PC-3 (cell line): ENCODE results near the gene N4BP3. TPM values are rescaled to one million over a fixed set of nuclear protein-coding genes. Genes with fewer than 3 reads are reported as not detected.

Experiments used
- ATAC-seq: fragments of 200-7000 bp; cut with Tn5 transposase; 2 replicates; pipeline ENCODE4 v1.9.1; 2020; ENCODE audit warnings: mild to moderate bottlenecking, moderate library complexity
- BruUV-seq: library from RNA; stranded (reverse); fragments of 400-500 nt; replicated peaks from 2 replicates; lab custom pipeline; 2021; lab: Mats Ljungman, UMichigan
- CTCF ChIA-PET: fragments of 300-600 bp; sonication (Branson Sonifier 250); formaldehyde crosslinking; loops from one replicate; lab custom pipeline; 2022; ENCODE audit warnings: antibody characterized with exemption; lab: Charles Lee
- POLR2A ChIA-PET: fragments of 300-600 bp; sonication (Branson Sonifier 250); formaldehyde crosslinking; loops from one replicate; lab custom pipeline; 2022; ENCODE audit warnings: antibody characterized with exemption; ENCODE audit not compliant: unreplicated experiment; lab: Charles Lee
- DNase-seq: peaks from one replicate; pipeline ENCODE4 v3.0.0-alpha.2; 2015
- H2AFZ ChIP-seq: fragments of 300-600 bp; sonication (generic); 2 replicates; pipeline ENCODE4 v1.6.0; 2016; ENCODE audit warnings: antibody characterized with exemption, low read length
- H3F3A ChIP-seq: fragments of 300-600 bp; sonication (generic); one replicate; pipeline ENCODE4 v1.6.0; 2017; ENCODE audit warnings: antibody characterized with exemption, low read length, control low read depth, mild to moderate bottlenecking; ENCODE audit not compliant: unreplicated experiment
- H3K27ac ChIP-seq: fragments of 300-600 bp; sonication (generic); 2 replicates; pipeline ENCODE4 v1.5.1; 2016; ENCODE audit warnings: mild to moderate bottlenecking, low read length
- H3K27me3 ChIP-seq: fragments of 300-600 bp; sonication (generic); 2 replicates; pipeline ENCODE4 v1.6.1; 2016; ENCODE audit warnings: low read length, mixed read lengths
- H3K36me3 ChIP-seq: fragments of 300-600 bp; sonication (generic); 2 replicates; pipeline ENCODE4 v1.6.1; 2016; ENCODE audit warnings: low read depth, mixed run types, low read length, mixed read lengths
- H3K4me1 ChIP-seq: fragments of 300-600 bp; sonication (generic); 2 replicates; pipeline ENCODE4 v1.5.1; 2016; ENCODE audit warnings: low read length; ENCODE audit not compliant: insufficient read depth
- H3K4me2 ChIP-seq: fragments of 300-600 bp; sonication (generic); 2 replicates; pipeline ENCODE4 v1.6.0; 2016; ENCODE audit warnings: low read length
- H3K4me3 ChIP-seq: fragments of 300-600 bp; sonication (generic); 2 replicates; pipeline ENCODE4 v1.5.1; 2016; ENCODE audit warnings: mild to moderate bottlenecking, low read length, mixed read lengths
- H3K79me2 ChIP-seq: fragments of 300-600 bp; sonication (generic); 2 replicates; pipeline ENCODE4 v1.6.1; 2017; ENCODE audit warnings: low read length, mixed read lengths
- H3K9ac ChIP-seq: fragments of 300-600 bp; sonication (generic); 2 replicates; pipeline ENCODE4 v1.6.0; 2016; ENCODE audit warnings: mild to moderate bottlenecking, low read length
- H3K9me2 ChIP-seq: fragments of 300-600 bp; sonication (generic); replicated peaks from 2 replicates; pipeline ENCODE4 v1.6.1; 2016; ENCODE audit warnings: mixed run types, low read length, mixed read lengths
- H3K9me3 ChIP-seq: fragments of 300-600 bp; sonication (generic); 2 replicates; pipeline ENCODE4 v1.6.1; 2016; ENCODE audit warnings: low read length, mixed read lengths
- H4K20me1 ChIP-seq: fragments of 300-600 bp; sonication (generic); 2 replicates; pipeline ENCODE4 v1.6.1; 2016; ENCODE audit warnings: low read length, mixed read lengths
- EZH2 ChIP-seq: fragments of 300-600 bp; sonication (generic); IDR thresholded peaks from one replicate; pipeline ENCODE4 v1.6.1; 2017; ENCODE audit warnings: antibody characterized with exemption, mild to moderate bottlenecking, low read length; ENCODE audit not compliant: unreplicated experiment
- EZH2phosphoT487 ChIP-seq: fragments of 300-600 bp; sonication (generic); IDR thresholded peaks from 2 replicates; pipeline ENCODE4 v1.6.1; 2018; ENCODE audit warnings: mild to moderate bottlenecking, antibody characterized with exemption, low read length, borderline replicate concordance
- intact Hi-C: fragments of 100-400 bp; cut with micrococcal nuclease; formaldehyde crosslinking; loops from 2 replicates; pipeline ENCODE4 v1.9.0; 2023
- total RNA-seq: library from RNA; depleted of rRNA; stranded (reverse); fragments of >200 nt; gene quantifications from 2 replicates; pipeline ENCODE4 v1.2.3, GENCODE V29; 2014
- TF ChIP-seq, protein P1 (sequence below): fragments of 300-600 bp; sonication (generic); conservative IDR thresholded peaks from 2 replicates; pipeline ENCODE4 v1.5.1; 2017; ENCODE audit warnings: antibody characterized with exemption, low read depth, mild to moderate bottlenecking, low read length

N4BP3 gene
- total RNA-seq, 1 experiment from 2014 or later, result 0.36 TPM

DNA sequence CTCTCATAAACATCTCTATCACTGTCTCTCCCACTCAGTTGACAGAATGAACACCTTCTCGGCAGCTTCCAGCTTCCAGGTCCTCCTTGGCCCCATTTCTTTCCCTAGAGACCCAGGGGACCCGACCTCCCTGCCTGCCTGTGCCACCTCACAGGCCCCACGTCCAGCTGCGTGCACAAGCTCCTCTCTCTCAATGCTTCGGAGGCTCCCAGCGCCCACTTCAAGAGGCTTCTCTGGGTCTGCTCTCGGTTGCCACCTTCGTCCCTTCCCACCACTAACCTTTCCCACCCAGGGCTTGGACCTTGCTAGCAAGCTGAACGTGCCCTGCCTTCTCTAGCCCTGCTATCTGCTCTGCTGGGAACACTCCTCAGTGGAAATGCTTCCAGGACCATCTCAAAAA, 2.8 kb upstream of the N4BP3 start:
- Histone ChIP-seq H3K9me2 (no peaks in the 10 kb centered on the region), H3K9ac (no peak overlapping the region), H3K36me3 (no peaks in the 10 kb centered on the region), H3K4me3 (no peak overlapping the region), H3K27ac (no peak overlapping the region), H3K4me1 (peaks cover 13% of the 10 kb centered on the region; the same call in 1 of the 2 replicates), H3K4me2 (no peak overlapping the region), H3K9me3 (no peaks in the 10 kb centered on the region), H4K20me1 (no peaks in the 10 kb centered on the region), H2AFZ (no peak overlapping the region), H3F3A (no peaks in the 10 kb centered on the region), H3K27me3 (peaks cover 36% of the 10 kb centered on the region), H3K79me2 (no peaks in the 10 kb centered on the region)
- BruUV-seq, result no TSS peak
- TF ChIP-seq EZH2, result no peak
- TF ChIP-seq, protein P1, sequence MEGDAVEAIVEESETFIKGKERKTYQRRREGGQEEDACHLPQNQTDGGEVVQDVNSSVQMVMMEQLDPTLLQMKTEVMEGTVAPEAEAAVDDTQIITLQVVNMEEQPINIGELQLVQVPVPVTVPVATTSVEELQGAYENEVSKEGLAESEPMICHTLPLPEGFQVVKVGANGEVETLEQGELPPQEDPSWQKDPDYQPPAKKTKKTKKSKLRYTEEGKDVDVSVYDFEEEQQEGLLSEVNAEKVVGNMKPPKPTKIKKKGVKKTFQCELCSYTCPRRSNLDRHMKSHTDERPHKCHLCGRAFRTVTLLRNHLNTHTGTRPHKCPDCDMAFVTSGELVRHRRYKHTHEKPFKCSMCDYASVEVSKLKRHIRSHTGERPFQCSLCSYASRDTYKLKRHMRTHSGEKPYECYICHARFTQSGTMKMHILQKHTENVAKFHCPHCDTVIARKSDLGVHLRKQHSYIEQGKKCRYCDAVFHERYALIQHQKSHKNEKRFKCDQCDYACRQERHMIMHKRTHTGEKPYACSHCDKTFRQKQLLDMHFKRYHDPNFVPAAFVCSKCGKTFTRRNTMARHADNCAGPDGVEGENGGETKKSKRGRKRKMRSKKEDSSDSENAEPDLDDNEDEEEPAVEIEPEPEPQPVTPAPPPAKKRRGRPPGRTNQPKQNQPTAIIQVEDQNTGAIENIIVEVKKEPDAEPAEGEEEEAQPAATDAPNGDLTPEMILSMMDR, result no peak
- no peak for TF ChIP-seq EZH2phosphoT487
- DNase-seq, result no peak
- no peak for ATAC-seq
- POLR2A ChIA-PET, result no interaction called here
- intact Hi-C loops, result no loop called here
- CTCF ChIA-PET, result no interaction called here

DNA sequence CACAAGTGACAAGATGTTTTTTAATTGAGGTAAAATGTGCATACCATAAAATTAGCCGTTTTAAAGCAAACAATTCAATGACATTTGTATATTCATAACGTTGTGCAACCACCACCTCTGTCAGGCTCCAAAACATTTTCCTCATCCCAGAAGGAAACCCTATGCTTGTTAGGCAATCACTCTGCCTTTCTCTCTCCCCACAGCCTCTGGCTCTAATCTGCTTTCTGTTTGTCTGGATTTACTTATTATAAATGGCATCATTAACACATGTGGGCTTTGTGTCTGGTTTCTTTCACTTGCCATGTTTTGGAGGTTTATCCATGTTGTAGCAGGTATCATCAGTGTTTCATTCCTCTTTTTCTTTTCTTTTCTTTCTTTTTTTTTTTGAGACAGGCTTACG, 1.4 kb upstream of the N4BP3 start:
- intact Hi-C loops, result no loop called here
- Histone ChIP-seq H2AFZ (no peak overlapping the region), H3K79me2 (no peaks in the 10 kb centered on the region), H3K27ac (no peak overlapping the region), H3F3A (no peaks in the 10 kb centered on the region), H3K9me2 (no peaks in the 10 kb centered on the region), H3K4me3 (no peak overlapping the region), H3K36me3 (no peaks in the 10 kb centered on the region), H3K4me1 (peaks cover 13% of the 10 kb centered on the region; the same call in 1 of the 2 replicates), H3K27me3 (peaks cover 50% of the 10 kb centered on the region), H3K9me3 (no peaks in the 10 kb centered on the region), H3K9ac (no peak overlapping the region), H4K20me1 (no peaks in the 10 kb centered on the region), H3K4me2 (no peak overlapping the region)
- POLR2A ChIA-PET, result no interaction called here
- CTCF ChIA-PET, result no interaction called here
- TF ChIP-seq EZH2 (no peak), EZH2phosphoT487 (no peak)
- TF ChIP-seq, protein P1, result no peak
- DNase-seq, result no peak
- ATAC-seq, result no peak
- BruUV-seq, result no TSS peak

DNA sequence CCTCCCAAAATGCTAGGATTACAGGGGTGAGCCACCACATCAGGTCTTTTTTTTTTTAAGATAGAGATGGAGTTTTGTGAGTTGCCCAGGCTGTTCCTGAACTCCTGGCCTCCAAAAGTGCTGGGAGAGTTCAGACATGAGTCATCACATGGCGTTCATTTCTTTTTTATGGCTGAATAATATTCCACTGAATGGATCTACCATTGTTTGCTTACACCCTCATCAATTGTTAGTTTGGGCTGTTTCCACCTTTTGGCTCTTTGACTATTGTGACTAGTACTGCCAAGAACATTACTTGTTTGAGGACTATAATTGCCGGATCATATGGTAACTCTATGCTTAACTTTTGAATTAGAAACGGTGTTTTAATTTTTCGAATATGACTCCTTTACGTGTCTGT, 787 bp upstream of the N4BP3 start:
- H3F3A ChIP-seq, result no peaks in the 10 kb centered on the region
- ATAC-seq (no peak), DNase-seq (no peak)
- H3K9ac ChIP-seq, result no peak overlapping the region
- H2AFZ ChIP-seq, result no peak overlapping the region
- H3K4me3 ChIP-seq, result no peak overlapping the region
- H3K4me1 ChIP-seq, result peaks cover 13% of the 10 kb centered on the region; the same call in 1 of the 2 replicates
- CTCF ChIA-PET, result no interaction called here
- no peaks in the 10 kb centered on the region for H3K79me2 ChIP-seq
- BruUV-seq, result no TSS peak
- H3K27ac ChIP-seq, result no peak overlapping the region
- no peaks in the 10 kb centered on the region for H3K9me2 ChIP-seq
- POLR2A ChIA-PET, result no interaction called here
- H4K20me1 ChIP-seq, result no peaks in the 10 kb centered on the region
- no peaks in the 10 kb centered on the region for H3K9me3 ChIP-seq
- peaks cover 55% of the 10 kb centered on the region for H3K27me3 ChIP-seq
- TF ChIP-seq EZH2, result no peak
- TF ChIP-seq, protein P1, result no peak
- no peak for TF ChIP-seq EZH2phosphoT487
- no peaks in the 10 kb centered on the region for H3K36me3 ChIP-seq
- H3K4me2 ChIP-seq, result no peak overlapping the region
- intact Hi-C loops, result no loop called here
